ENCODE measurements around the gene CDKAL1.
"Not testable (repeated sequence)": the region's sequence is repeated elsewhere in the genome, so short reads cannot be mapped to it uniquely, and the experiment has no call there.

The CDKAL1 gene

GRCh38 chr6:21073318-21073839 is 539.1 kb downstream of the CDKAL1 start:
- no peak for DNase-seq (ENCODE audit: low read depth in 2 of 2)

GRCh38 chr6:21074484-21074883 is 540.2 kb downstream of the CDKAL1 start:
- DNase-seq (ENCODE audit: low read depth in 2 of 2), result no peak

GRCh38 chr6:21075986-21076385 is 541.7 kb downstream of the CDKAL1 start:
- no peak for DNase-seq (ENCODE audit: low read depth in 2 of 2)

GRCh38 chr6:21078497-21078896 is 544.2 kb downstream of the CDKAL1 start:
- DNase-seq (ENCODE audit: low read depth in 2 of 2), result no peak

- DNase-seq (ENCODE audit: low read depth in 2 of 2), result no peak
Observed at GRCh38 chr6:21079468-21080048, 545.3 kb downstream of the CDKAL1 start.

GRCh38 chr6:21080221-21080620 is 546.0 kb downstream of the CDKAL1 start:
- no peak for DNase-seq (ENCODE audit: low read depth in 2 of 2)

- DNase-seq (ENCODE audit: low read depth in 2 of 2), result no peak
Observed at GRCh38 chr6:21082091-21082490, 547.8 kb downstream of the CDKAL1 start.

- DNase-seq (ENCODE audit: low read depth in 2 of 2), result no peak
Observed at GRCh38 chr6:21083708-21084107, 549.5 kb downstream of the CDKAL1 start.

- DNase-seq (ENCODE audit: low read depth in 2 of 2), result no peak
Observed at GRCh38 chr6:21084656-21085055, 550.4 kb downstream of the CDKAL1 start.

GRCh38 chr6:21085211-21085610 is 551.0 kb downstream of the CDKAL1 start:
- DNase-seq (ENCODE audit: low read depth in 2 of 2), result no peak

GRCh38 chr6:21085643-21086042 is 551.4 kb downstream of the CDKAL1 start:
- DNase-seq (ENCODE audit: low read depth in 2 of 2), result no peak

GRCh38 chr6:21087188-21087587 is 552.9 kb downstream of the CDKAL1 start:
- no peak for DNase-seq (ENCODE audit: low read depth in 2 of 2)

- DNase-seq (ENCODE audit: low read depth in 2 of 2), result no peak
Observed at GRCh38 chr6:21091411-21091810, 557.2 kb downstream of the CDKAL1 start.

GRCh38 chr6:21092231-21092772 is 558.0 kb downstream of the CDKAL1 start:
- DNase-seq (ENCODE audit: low read depth in 2 of 2), result not testable (repeated sequence)

GRCh38 chr6:21095462-21095861 is 561.2 kb downstream of the CDKAL1 start:
- DNase-seq (ENCODE audit: low read depth in 2 of 2), result no peak

GRCh38 chr6:21098134-21098533 is 563.9 kb downstream of the CDKAL1 start:
- no peak for DNase-seq (ENCODE audit: low read depth in 2 of 2)

- DNase-seq (ENCODE audit: low read depth in 2 of 2), result no peak
Observed at GRCh38 chr6:21098744-21099143, 564.5 kb downstream of the CDKAL1 start.

GRCh38 chr6:21099338-21100314 is 565.4 kb downstream of the CDKAL1 start:
- DNase-seq (ENCODE audit: low read depth in 2 of 2), result no peak

- DNase-seq (ENCODE audit: low read depth in 2 of 2), result no peak
Observed at GRCh38 chr6:21100991-21101390, 566.7 kb downstream of the CDKAL1 start.

- DNase-seq (ENCODE audit: low read depth in 2 of 2), result no peak
Observed at GRCh38 chr6:21101694-21102093, 567.4 kb downstream of the CDKAL1 start.

- DNase-seq (ENCODE audit: low read depth in 2 of 2), result no peak
Observed at GRCh38 chr6:21102201-21102600, 567.9 kb downstream of the CDKAL1 start.

- no peak for DNase-seq (ENCODE audit: low read depth in 2 of 2)
Observed at GRCh38 chr6:21102624-21103023, 568.4 kb downstream of the CDKAL1 start.
